Subcutaneous abdominal adipose tissue (tissue), 5 donors: Measurements from ENCODE around the gene PLXNA1.

Source experiments
- H3K27ac ChIP-seq: one replicate; pipeline ENCODE4 v1.7.0; 2013; ENCODE audit warnings: low read depth, mild to moderate bottlenecking, inconsistent platforms, low read length, moderate library complexity
- H3K27me3 ChIP-seq, 5 donors: one replicate each; pipeline ENCODE4 v1.7.0; 2013; ENCODE audit warnings: low read length in 5 of 5, inconsistent platforms in 1 of 5; ENCODE audit not compliant: control insufficient read depth in 5 of 5, insufficient read depth in 4 of 5
- H3K36me3 ChIP-seq, 5 donors: one replicate each; pipeline ENCODE4 v1.7.0; 2013; ENCODE audit warnings: low read length in 5 of 5; ENCODE audit not compliant: control insufficient read depth in 5 of 5, insufficient read depth in 5 of 5
- H3K4me1 ChIP-seq, 5 donors: one replicate each; pipeline ENCODE4 v1.7.0; 2013; ENCODE audit warnings: low read length in 5 of 5, mild to moderate bottlenecking in 3 of 5, moderate library complexity in 1 of 5; ENCODE audit not compliant: control insufficient read depth in 5 of 5, insufficient read depth in 5 of 5
- H3K4me3 ChIP-seq, 5 donors: one replicate each; pipeline ENCODE4 v1.7.0; 2013; ENCODE audit warnings: low read length in 5 of 5, low read depth in 1 of 5
- H3K9ac ChIP-seq, 5 donors: one replicate each; pipeline ENCODE4 v1.7.0; 2013; ENCODE audit warnings: low read length in 5 of 5, mild to moderate bottlenecking in 4 of 5, moderate library complexity in 3 of 5
- H3K9me3 ChIP-seq, 5 donors: one replicate each; pipeline ENCODE4 v1.7.0; 2013; ENCODE audit warnings: low read length in 5 of 5; ENCODE audit not compliant: control insufficient read depth in 5 of 5
- donor health status: healthy.
- donor health status: healthy.
- donor health status: healthy.
- donor health status: healthy.
- donor health status: healthy.

PLXNA1 gene

DNA sequence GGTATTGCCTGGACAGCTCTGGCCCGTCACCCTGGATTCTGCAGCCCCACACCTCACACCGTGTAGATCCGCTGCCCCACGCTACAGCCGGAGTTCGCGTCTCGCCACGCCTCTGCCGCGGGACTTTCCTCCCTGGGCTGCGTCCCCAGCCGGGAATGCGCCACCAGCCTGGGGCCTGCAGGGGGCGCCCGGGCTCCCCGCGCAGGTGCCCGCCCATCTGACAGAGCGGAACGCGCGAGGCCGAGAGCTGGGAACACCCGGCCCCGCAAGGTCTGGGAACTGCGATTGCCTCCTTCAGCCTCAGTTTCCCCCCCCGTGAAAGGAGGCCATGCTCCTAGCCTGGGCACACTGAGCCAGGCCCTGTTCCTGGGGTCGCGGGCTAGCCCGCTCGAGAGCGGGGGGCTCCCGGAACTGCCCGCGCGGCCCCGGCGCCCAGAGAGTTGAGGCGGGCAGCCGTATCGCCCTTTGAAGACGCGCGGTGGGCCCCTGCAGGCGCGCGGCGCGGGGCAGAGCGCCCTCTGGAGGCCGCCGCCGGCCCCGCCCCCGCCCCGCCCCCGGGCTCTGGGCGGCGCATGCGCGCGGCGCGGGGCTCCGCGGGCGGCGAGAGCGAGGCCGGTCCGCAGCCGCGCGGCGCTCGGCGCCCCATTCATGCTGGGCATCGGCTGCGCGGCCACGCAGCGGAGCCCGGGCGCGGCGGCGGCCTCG lies at the start of gene PLXNA1:
Gene PLXNA1, plus strand, starts transcription at position 645 of the 705 bp plus-strand sequence. CDS start 5,479 bp downstream, outside the sequence.
- Histone ChIP-seq H3K9ac (peak within 1 kb of the TSS in 4 of 5 donors; percentile 59 to 87 (median 79)), H3K36me3 (no peaks in the 10 kb centered on the region), H3K9me3 (no peaks in the 10 kb centered on the region), H3K4me3 (peak within 1 kb of the TSS in 4 of 5 donors; percentile 53 to 74 (median 66)), H3K27me3 (peaks cover 0 to 4% (median 0%) of the 10 kb centered on the region in 5 donors), H3K27ac (no peak within 1 kb of the TSS), H3K4me1 (peaks cover 0 to 50% (median 33%) of the 10 kb centered on the region in 5 donors)

DNA sequence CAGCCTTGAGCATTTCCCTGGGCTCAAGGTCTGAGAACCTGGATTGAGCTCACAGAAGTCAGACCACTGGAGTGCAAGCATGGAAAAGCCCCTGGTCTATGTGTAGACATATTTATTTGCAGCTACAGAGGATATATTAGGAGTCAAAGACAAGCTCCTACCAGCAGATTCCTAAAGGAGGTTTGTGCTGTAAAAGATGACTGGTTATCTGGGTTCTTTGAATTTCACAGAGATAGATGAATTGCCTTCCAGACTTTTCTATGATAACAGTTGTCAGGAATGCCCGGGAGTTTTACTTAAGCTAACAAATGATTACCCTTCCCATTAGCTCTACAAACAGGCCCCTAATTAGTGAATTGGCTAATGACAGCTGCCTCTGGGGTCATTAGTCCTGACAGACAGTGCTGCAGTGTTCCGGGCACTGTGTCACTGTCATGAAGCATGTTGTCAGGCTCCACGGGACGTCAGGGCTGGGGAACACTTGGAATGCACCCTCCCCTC lies 48.8 kb upstream of the PLXNA1 start:
- Histone ChIP-seq H3K36me3 (no peaks in the 10 kb centered on the region), H3K4me1 (peaks cover 0 to 26% (median 17%) of the 10 kb centered on the region in 5 donors), H3K27me3 (peaks cover 0 to 3% (median 0%) of the 10 kb centered on the region in 5 donors)

DNA sequence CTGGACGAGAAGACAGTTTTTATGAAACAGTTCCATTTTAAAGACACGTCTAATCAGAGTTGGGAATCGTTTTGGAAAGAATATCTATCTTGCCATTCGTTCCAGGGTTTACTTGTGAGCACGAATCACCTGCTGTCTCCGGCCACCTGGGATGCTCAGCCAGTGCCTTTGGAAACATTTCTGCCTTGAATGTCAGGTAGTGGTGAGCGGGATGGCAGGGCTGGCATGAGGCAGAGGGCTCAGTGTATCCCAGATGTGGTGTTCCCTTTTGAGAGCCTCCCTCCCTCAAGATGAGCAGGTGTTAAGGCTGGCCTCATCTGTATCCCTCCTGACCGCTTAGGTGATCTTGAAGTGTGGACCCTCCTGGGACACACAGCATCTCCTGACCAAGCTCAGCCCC lies 47.9 kb upstream of the PLXNA1 start:
- no peak overlapping the region for H3K9ac ChIP-seq
- H3K27ac ChIP-seq = no peak overlapping the region
- no peaks in the 10 kb centered on the region for H3K36me3 ChIP-seq
- peaks cover 0 to 31% (median 19%) of the 10 kb centered on the region in 5 donors for H3K4me1 ChIP-seq
- no peak overlapping the region for H3K4me3 ChIP-seq
- H3K27me3 ChIP-seq = peaks cover 0 to 3% (median 0%) of the 10 kb centered on the region in 5 donors
- no peaks in the 10 kb centered on the region for H3K9me3 ChIP-seq

More for the DNA sequence above, 48.8 kb upstream of the PLXNA1 start:
- Histone ChIP-seq H3K9ac (no peak overlapping the region), H3K4me3 (no peak overlapping the region), H3K27ac (no peak overlapping the region), H3K9me3 (no peaks in the 10 kb centered on the region)

DNA sequence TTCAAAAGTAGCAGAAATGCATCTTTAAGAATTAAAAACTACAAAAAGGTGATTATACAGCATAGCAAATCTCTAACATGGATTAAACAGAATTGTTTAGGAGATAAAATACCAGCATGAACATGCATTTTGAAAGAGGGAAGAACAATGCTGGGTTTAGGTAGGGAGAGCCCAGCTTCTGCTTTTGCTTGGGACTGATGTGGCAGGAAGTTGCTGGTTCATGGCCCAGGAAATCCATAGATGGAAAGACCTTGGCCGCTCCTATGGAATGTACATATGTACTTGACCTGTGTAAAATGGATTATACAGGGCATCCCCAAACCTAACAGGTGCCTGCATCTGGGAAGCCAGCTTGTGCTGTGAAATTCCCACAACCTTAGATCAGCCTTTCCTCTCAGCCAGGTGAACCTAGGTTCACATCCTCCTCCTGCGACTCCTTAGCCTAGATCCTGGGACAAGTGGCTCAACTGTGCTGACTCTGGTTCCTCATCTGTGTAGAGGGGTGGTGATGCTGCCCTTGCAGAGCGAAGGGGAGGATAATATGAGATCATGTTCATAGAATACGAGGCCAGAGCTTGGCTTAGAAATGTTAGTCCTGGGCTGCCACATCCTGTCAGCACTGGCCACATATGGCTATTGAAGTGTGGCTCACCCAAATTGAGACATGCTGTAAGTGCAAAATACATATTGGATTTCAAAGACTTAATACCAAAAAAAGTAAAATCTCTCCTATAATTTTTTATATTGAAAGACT lies 47.0 kb upstream of the PLXNA1 start:
- H3K4me3 ChIP-seq = no peak overlapping the region
- H3K27ac ChIP-seq = no peak overlapping the region
- no peaks in the 10 kb centered on the region for H3K36me3 ChIP-seq
- H3K4me1 ChIP-seq = peaks cover 0 to 31% (median 19%) of the 10 kb centered on the region in 5 donors
- H3K9ac ChIP-seq = no peak overlapping the region
- H3K27me3 ChIP-seq = peaks cover 0 to 3% (median 0%) of the 10 kb centered on the region in 5 donors
- H3K9me3 ChIP-seq = no peaks in the 10 kb centered on the region

DNA sequence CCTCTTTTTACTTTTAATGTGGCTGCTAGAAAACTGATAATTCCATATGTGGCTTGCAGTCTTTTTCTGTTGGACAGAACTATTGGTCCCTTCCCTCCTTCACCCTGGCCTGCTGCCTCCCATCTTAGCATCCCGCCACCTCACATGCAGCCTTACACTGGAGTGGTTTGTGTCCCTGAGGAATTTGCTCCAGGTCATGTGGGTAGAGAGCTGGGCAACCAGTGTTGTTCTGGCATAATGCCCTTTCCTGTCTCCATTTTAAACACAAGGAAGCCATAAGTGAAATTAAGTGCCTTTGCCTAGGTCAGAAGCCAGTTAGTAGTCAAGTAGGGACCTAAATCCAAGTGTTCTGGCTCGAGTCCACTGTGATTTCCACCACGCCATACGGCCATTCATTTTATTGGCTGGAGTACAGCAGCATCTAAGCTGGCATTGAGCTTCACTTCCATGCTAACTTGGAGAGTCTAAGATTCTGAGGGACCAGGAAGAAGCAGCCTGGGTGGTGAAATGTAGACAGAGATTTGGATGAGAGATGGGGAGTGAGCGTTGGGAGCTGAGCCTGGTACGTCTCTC lies 46.0 kb upstream of the PLXNA1 start:
- H3K27ac ChIP-seq = no peak overlapping the region
- H3K9me3 ChIP-seq = no peaks in the 10 kb centered on the region

DNA sequence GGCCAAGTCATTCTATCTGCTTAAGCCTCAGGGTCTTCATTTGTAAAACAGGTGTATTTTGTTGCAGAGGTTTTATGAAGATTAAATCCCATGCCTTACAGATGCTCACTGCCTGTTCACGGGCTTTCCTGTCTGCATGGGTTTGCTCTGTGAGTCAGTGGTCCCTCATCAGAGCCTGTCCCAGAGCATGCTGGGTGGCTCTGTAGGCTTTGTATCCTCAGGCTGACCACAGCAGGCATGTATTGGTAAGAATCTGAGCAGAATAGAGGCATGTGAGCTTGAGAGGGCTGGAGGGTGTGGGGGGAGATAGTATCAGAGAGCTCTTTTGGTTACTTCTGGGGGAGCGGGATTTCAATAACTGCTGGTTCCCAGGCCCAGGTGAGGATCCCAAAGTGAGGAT lies 45.4 kb upstream of the PLXNA1 start:
- Histone ChIP-seq H3K4me3 (no peak overlapping the region), H3K36me3 (no peaks in the 10 kb centered on the region), H3K9ac (no peak overlapping the region), H3K27me3 (peaks cover 0 to 2% (median 0%) of the 10 kb centered on the region in 5 donors), H3K4me1 (peaks cover 0 to 24% (median 11%) of the 10 kb centered on the region in 5 donors), H3K27ac (no peak overlapping the region), H3K9me3 (no peaks in the 10 kb centered on the region)

More for the DNA sequence above, 46.0 kb upstream of the PLXNA1 start:
- Histone ChIP-seq H3K4me3 (no peak overlapping the region), H3K36me3 (no peaks in the 10 kb centered on the region), H3K9ac (no peak overlapping the region), H3K4me1 (peaks cover 0 to 30% (median 17%) of the 10 kb centered on the region in 5 donors), H3K27me3 (peaks cover 0 to 3% (median 0%) of the 10 kb centered on the region in 5 donors)

DNA sequence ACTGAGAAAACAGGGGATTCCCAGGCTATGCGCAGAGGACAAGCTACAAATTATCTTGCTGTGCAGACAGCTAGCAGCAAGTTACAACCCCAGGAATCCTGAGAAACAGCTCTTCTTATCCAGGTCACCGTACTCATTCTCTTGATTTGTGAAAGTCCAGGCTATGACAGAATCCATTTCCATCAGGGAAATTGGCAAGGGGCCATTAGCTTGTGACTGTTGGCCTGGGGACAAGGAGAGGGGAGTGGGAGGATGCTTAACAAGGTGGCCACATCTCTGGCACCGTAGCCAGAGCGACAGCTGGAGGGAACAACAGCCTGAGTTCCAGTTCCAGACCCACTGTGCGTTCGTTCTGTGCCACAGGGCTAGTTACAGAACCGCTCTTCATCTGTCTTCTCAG lies 44.9 kb upstream of the PLXNA1 start:
- Histone ChIP-seq H3K9me3 (no peaks in the 10 kb centered on the region), H3K27me3 (no peaks in the 10 kb centered on the region), H3K4me3 (no peak overlapping the region), H3K36me3 (no peaks in the 10 kb centered on the region), H3K4me1 (peaks cover 0 to 21% (median 9%) of the 10 kb centered on the region in 5 donors), H3K9ac (no peak overlapping the region), H3K27ac (no peak overlapping the region)

DNA sequence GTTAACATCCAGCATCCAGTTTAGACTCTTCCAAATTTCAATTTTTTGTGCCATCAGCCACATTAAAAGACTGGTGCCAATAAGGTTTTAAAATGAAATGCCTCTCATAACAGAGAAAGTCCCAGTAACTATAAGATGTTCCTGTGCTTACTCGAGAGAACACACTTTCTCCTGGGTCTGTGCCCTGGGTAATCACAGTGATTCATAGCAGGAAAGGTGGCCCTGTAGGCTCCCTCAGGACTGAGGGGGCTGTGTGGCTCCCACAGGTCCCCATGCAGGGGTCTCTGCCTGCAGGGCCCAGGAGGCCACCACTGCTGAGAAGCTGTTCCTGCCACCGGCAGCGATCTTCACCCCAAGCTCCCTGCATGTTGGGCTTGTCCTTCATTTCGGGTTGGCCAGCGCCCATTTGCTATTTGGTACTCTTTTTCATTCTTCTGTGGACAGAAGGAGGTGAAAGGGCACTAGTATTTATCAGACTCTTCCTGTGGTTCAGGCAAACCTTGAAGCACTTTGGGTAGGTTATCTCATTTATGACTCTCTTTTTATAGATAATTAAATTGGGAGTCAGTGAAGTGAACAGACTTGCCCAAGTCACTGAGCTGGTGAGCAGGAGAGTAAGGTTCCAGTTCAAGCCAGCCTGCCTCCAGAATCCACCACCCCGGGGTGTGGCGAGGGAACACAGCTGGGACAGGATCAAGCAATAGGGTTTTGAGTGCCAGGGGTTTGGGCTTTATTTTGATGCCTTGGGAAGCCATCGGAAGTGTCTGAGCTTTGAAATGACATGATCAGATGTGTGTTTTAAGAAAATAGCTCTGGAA lies 44.2 kb upstream of the PLXNA1 start:
- Histone ChIP-seq H3K9me3 (no peaks in the 10 kb centered on the region), H3K36me3 (no peaks in the 10 kb centered on the region), H3K9ac (no peak overlapping the region), H3K4me1 (peaks cover 0 to 21% (median 9%) of the 10 kb centered on the region in 5 donors), H3K27me3 (no peaks in the 10 kb centered on the region), H3K4me3 (no peak overlapping the region), H3K27ac (no peak overlapping the region)

DNA sequence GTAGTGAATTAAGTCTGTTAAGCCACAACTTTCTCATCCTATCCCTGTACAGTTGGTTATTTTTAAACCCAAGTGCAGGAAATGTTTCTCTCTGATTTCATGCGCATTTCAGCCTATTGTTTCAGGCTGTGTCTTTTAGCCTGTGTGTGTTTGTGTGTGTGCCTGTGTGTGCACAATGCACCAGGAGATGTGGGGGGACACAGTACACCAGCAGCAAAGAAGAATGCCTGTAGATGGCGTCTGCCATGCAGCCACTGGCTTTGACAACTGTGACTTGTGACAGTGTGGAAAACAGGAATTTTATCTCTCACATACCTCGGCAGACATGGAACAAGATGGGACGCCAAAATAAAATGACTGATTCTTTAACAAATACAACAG lies 43.6 kb upstream of the PLXNA1 start:
- Histone ChIP-seq H3K36me3 (no peaks in the 10 kb centered on the region), H3K27ac (no peak overlapping the region), H3K4me3 (no peak overlapping the region), H3K27me3 (no peaks in the 10 kb centered on the region), H3K9ac (no peak overlapping the region), H3K4me1 (peaks cover 0 to 21% (median 9%) of the 10 kb centered on the region in 5 donors), H3K9me3 (no peaks in the 10 kb centered on the region)
